Fibroblast of lung (primary cell): Measurements from ENCODE around the gene ZNF614.

Experiments used
- EZH2 ChIP-seq: IDR thresholded peaks from 2 replicates; pipeline ENCODE4 v1.5.1; 2012; ENCODE audit warnings: low read length, control low read depth, mild to moderate bottlenecking; ENCODE audit errors: missing control alignments
- TF ChIP-seq, protein P1 (sequence below), 2 donors: IDR thresholded peaks in 1 of 2; conservative IDR thresholded peaks in 1 of 2; 1 replicate in 1 of 2; 2 replicates in 1 of 2; pipeline ENCODE4 v1.5.1; 2011 to 2012; ENCODE audit warnings: low read length in 2 of 2, control low read depth in 1 of 2, inconsistent platforms in 1 of 2, low read depth in 1 of 2, mild to moderate bottlenecking in 1 of 2

DNA sequence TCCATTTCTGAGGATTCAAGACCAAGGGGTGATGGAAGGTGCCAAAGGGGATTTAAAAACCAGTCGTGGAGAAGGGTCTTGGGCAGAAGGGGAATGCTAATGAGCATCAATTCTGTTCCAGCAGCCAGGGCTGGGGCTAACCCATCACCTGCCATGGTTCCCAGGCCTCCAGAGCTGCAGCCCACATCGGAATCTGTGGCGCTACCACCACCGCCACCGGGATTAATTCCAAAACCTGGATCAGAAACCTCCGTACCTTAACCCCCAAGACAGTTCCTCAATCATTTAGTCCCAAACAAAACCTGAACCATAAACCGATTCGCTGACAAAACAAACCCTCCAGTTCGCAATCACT lies 20.8 kb downstream of the ZNF614 start:
- TF ChIP-seq, protein P1, sequence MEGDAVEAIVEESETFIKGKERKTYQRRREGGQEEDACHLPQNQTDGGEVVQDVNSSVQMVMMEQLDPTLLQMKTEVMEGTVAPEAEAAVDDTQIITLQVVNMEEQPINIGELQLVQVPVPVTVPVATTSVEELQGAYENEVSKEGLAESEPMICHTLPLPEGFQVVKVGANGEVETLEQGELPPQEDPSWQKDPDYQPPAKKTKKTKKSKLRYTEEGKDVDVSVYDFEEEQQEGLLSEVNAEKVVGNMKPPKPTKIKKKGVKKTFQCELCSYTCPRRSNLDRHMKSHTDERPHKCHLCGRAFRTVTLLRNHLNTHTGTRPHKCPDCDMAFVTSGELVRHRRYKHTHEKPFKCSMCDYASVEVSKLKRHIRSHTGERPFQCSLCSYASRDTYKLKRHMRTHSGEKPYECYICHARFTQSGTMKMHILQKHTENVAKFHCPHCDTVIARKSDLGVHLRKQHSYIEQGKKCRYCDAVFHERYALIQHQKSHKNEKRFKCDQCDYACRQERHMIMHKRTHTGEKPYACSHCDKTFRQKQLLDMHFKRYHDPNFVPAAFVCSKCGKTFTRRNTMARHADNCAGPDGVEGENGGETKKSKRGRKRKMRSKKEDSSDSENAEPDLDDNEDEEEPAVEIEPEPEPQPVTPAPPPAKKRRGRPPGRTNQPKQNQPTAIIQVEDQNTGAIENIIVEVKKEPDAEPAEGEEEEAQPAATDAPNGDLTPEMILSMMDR (conservative IDR thresholded peaks at IDR 0.05 in 1 of 2, IDR thresholded peaks at IDR 0.05 in 1 of 2; ENCODE audit: low read depth in 1 of 2, low read length in 2 of 2), result no peak
- TF ChIP-seq EZH2, result no peak
